Pancreas (tissue), 10 donors: ENCODE results near the gene C6orf136. TPM values are rescaled to one million over a fixed set of nuclear protein-coding genes. Genes with fewer than 3 reads are reported as not detected.

Experiments used
- ATAC-seq, 4 donors: fragments of 200-7000 bp; cut with Tn5 transposase; one replicate each; pipeline versions ENCODE4 v1.8.0 to v1.9.1; 2020; ENCODE audit warnings: mild to moderate bottlenecking in 4 of 4, moderate library complexity in 4 of 4
- DNase-seq, 6 donors: peaks; one replicate each; pipeline ENCODE4 v3.0.0-alpha.2; 2020
- FAIRE-seq: peaks from 2 replicates; lab custom pipeline; 2012; peaks lifted over from hg19 to GRCh38; lab: Jason Lieb, UNC
- H3K27ac ChIP-seq, 4 donors: fragments of 200-600 bp; sonication (generic); 1 replicate in 3 of 4; 2 replicates in 1 of 4; pipeline versions ENCODE4 v1.5.0 to v1.8.0; 2020
- H3K27me3 ChIP-seq, 4 donors: fragments of 200-600 bp; one replicate each; pipeline ENCODE4 v1.8.0; 2021
- H3K36me3 ChIP-seq, 3 donors: fragments of 200-600 bp; sonication (generic) in 1 of 3; one replicate each; pipeline versions ENCODE4 v1.5.0 to v1.8.0; 2020 to 2021
- H3K4me1 ChIP-seq, 3 donors: fragments of 200-600 bp; one replicate each; pipeline ENCODE4 v1.8.0; 2021
- H3K4me3 ChIP-seq, 4 donors: fragments of 200-600 bp; sonication (generic) in 2 of 4; one replicate each; pipeline versions ENCODE4 v1.5.0 to v1.8.0; 2020 to 2021
- H3K9me3 ChIP-seq, 4 donors: fragments of 200-600 bp; one replicate each; pipeline ENCODE4 v1.8.0; 2021
- WGBS, 2 donors: extraction: QIAGEN DNeasy Blood & Tissue Kit; methylation state at CpG; one replicate each; pipeline ENCODE4 v1.1.7; 2013; 5-methylcytosine and 5-hydroxymethylcytosine counted together
- intact Hi-C, 3 donors: fragments of 100-400 bp; cut with DNase I; formaldehyde crosslinking; loops; one replicate each; pipeline versions ENCODE4 v1.11.1 to v1.14.2; 2022
- polyA plus RNA-seq, 2 donors: library from polyadenylated mRNA; stranded (reverse); fragments of 200-250 nt; gene quantifications; one replicate each; pipeline ENCODE4 v1.2.3, GENCODE V29; 2013
- total RNA-seq, 6 donors: library from RNA; stranded (reverse); fragmentation: NEBNext Ultra II Directional in 4 of 6; extraction: Animal tissue kit (Norgen Biotek cat#: 25700) in 4 of 6; gene quantifications; one replicate each; pipeline versions ENCODE4 v1.2.1 to v1.2.4, GENCODE V29; 2021 to 2023
- TF ChIP-seq, protein P1 (sequence below), 4 donors: fragments of 200-600 bp; sonication (generic) in 3 of 4; IDR thresholded peaks; one replicate each; pipeline versions ENCODE4 v1.5.0 to v1.8.0; 2021; ENCODE audit warnings: antibody characterized with exemption in 4 of 4
- donor health status: healthy with polysubstance abuse.
- donor health status: DM: no; HTN: no; CAD: no; lungs with moderate emphysema.
- donor health status: DM: no; HTN: no; CAD: no.
- donor health status: control.
- donor health status: control.
- donor health status: Bipolar disorder and iron deficiency.
- donor health status: DM: yes; HTN: yes; CAD: no.
- donor health status: DM: no; HTN: no; CAD: no.
- donor health status: DM: no; HTN: no; CAD: no.
- donor health status: DM: yes; HTN: yes; CAD: no.

Gene C6orf136
- total and polyA plus RNA-seq, 8 donors: 7.9 to 57.1 (median 11.7) TPM

DNA sequence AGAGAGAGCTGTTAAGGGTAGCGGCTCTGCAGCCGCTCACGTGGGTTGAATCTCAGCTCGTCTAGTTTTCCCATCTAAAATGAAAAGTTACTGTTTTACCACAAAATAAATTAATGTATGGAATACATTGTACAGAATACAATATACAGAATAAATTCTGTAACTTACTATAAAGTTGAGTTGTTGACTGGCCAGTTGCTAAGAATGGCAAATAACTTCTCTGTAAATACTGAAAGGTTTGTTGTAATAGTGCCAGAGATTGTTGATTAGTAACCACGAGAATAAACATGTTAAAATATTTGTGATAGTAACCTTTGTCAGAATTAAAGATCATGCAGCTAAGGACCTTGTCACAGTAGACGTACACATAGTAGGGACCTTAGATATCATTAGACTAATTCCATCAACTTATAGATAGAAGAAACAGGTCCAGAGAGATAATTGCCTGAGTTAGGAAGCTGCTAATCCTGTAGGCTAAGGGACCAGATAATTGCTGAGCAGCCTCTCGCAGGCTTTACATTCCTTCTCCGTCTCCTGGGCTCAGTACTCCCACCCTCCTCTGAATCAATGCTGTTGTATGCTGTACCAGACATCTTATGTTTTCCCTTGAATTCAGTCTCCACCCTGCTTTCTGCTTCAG is 44.4 kb downstream of the C6orf136 start:
- TF ChIP-seq, protein P1, sequence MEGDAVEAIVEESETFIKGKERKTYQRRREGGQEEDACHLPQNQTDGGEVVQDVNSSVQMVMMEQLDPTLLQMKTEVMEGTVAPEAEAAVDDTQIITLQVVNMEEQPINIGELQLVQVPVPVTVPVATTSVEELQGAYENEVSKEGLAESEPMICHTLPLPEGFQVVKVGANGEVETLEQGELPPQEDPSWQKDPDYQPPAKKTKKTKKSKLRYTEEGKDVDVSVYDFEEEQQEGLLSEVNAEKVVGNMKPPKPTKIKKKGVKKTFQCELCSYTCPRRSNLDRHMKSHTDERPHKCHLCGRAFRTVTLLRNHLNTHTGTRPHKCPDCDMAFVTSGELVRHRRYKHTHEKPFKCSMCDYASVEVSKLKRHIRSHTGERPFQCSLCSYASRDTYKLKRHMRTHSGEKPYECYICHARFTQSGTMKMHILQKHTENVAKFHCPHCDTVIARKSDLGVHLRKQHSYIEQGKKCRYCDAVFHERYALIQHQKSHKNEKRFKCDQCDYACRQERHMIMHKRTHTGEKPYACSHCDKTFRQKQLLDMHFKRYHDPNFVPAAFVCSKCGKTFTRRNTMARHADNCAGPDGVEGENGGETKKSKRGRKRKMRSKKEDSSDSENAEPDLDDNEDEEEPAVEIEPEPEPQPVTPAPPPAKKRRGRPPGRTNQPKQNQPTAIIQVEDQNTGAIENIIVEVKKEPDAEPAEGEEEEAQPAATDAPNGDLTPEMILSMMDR (IDR thresholded peaks at IDR 0.05): no peak
- DNase-seq: no peak
- 5 to 7% methylated on average over 8 of the region's 8 CpGs for WGBS, 2 donors
- H3K27me3 ChIP-seq: no peaks in the 10 kb centered on the region
- no peaks in the 10 kb centered on the region for H3K9me3 ChIP-seq
- H3K4me1 ChIP-seq: peaks cover 6 to 20% (median 7%) of the 10 kb centered on the region in 3 donors
- ATAC-seq: no peak
- no peaks in the 10 kb centered on the region for H3K36me3 ChIP-seq
- H3K27ac ChIP-seq: peak overlapping the region; percentile 41 to 73 (median 66)
- FAIRE-seq: no peak
- intact Hi-C loops: no loop called here
- H3K4me3 ChIP-seq: peak overlapping the region; percentile 32 to 51 (median 50)

DNA sequence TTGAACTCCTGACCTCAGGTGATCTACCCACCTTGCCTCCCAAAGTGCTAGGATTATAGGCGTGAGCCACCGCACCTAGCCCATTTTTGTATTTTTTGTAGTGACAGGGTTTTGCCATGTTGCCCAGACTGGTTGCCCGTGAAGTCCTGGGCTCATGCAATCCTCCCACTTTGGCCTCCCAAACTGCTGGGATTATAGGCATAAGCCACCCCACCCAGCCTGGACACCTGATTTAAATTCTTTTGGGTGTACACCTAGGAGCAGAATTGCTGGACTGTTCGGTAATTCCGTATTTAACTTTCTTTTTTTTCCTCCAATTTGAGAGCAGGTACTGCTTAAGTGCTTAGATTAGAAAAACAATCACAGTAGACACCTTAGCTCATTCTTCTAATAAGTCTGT is 49.5 kb downstream of the C6orf136 start:
- no peak for FAIRE-seq

DNA sequence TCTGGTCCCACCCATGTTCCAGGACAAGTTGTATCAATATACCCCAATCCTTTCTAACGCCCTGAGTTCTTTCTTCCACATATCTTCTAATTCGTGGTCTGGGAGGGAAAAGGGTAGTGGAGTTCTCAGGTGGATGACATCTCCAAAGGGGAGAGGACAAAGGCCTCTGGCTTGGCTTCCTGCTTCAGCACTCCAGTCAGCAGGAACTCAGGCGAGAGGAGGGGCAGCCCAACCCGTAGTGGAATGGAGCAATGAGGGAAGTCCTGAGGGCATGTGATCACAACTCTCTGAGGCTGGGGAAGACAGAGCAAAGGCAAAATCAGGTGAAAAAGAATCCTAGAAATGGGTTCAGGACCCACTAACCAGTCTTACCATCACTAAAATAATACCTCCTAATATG is 53.4 kb downstream of the C6orf136 start:
- TF ChIP-seq, protein P1 (IDR thresholded peaks at IDR 0.05): no peak
- WGBS, 2 donors: 70 to 73% methylated on average over 4 of the region's 4 CpGs
- Histone ChIP-seq H3K36me3 (no peaks in the 10 kb centered on the region), H3K27me3 (no peaks in the 10 kb centered on the region), H3K9me3 (no peaks in the 10 kb centered on the region), H3K4me3 (no peak overlapping the region), H3K27ac (no peak overlapping the region), H3K4me1 (no peaks in the 10 kb centered on the region)
- FAIRE-seq (no peak), DNase-seq (peak in 2 of 6 donors; percentile 10 to 13), ATAC-seq (peak in 2 of 4 donors; percentile 60 to 71)
- intact Hi-C loops: no loop called here

More for the DNA sequence above, 49.5 kb downstream of the C6orf136 start:
- H3K9me3 ChIP-seq: no peaks in the 10 kb centered on the region
- H3K27me3 ChIP-seq: no peaks in the 10 kb centered on the region
- intact Hi-C loops: no loop called here
- no peak overlapping the region for H3K4me3 ChIP-seq
- H3K4me1 ChIP-seq: peaks cover 0 to 7% (median 1%) of the 10 kb centered on the region in 3 donors
- peak overlapping the region in 1 of 4 donors; percentile 29 for H3K27ac ChIP-seq
- no peak for ATAC-seq
- H3K36me3 ChIP-seq: no peaks in the 10 kb centered on the region
- 93 to 94% methylated on average over 5 of the region's 5 CpGs for WGBS, 2 donors
- TF ChIP-seq, protein P1 (IDR thresholded peaks at IDR 0.05): no peak
- DNase-seq: peak in 1 of 6 donors; percentile 4

Other genes starting within 250 kb of the C6orf136 start
- gene HLA-E, start 157.6 kb upstream of the C6orf136 start, total RNA-seq: 100 to 1,000 TPM in 2 of 6 donors, 10 to 100 TPM in 4; 65.7 to 158 (median 81.1) TPM
- gene HLA-E, start 157.6 kb upstream of the C6orf136 start, polyA plus RNA-seq: 100 to 1,000 TPM in 1 of 2 donors, 10 to 100 TPM in 1; 85.3 to 131 TPM
- 10 to 100 TPM; 32.3 to 51.0 (median 38.1) TPM for gene GNL1, start 90.6 kb upstream of the C6orf136 start, total RNA-seq
- gene GNL1, start 90.6 kb upstream of the C6orf136 start, polyA plus RNA-seq: 10 to 100 TPM; 47.8 to 86.6 TPM
- 1 to 10 TPM; 2.2 to 4.7 (median 3.1) TPM for gene PRR3, start 89.8 kb upstream of the C6orf136 start, total RNA-seq
- gene PRR3, start 89.8 kb upstream of the C6orf136 start, polyA plus RNA-seq: 1 to 10 TPM; 6.5 to 8.7 TPM
- gene ABCF1, start 75.7 kb upstream of the C6orf136 start, total RNA-seq: 10 to 100 TPM; 17.4 to 30.7 (median 24.9) TPM
- 10 to 100 TPM; 21.6 to 24.9 TPM for gene ABCF1, start 75.7 kb upstream of the C6orf136 start, polyA plus RNA-seq
- gene PPP1R10, start 29.9 kb upstream of the C6orf136 start, total RNA-seq: 10 to 100 TPM; 34.8 to 57.9 (median 43.0) TPM
- gene PPP1R10, start 29.9 kb upstream of the C6orf136 start, polyA plus RNA-seq: 10 to 100 TPM; 25.1 to 34.3 TPM
- 10 to 100 TPM; 24.5 to 39.5 (median 29.1) TPM for gene MRPS18B, start 29.3 kb upstream of the C6orf136 start, total RNA-seq
- 10 to 100 TPM; 22.9 to 41.1 TPM for gene MRPS18B, start 29.3 kb upstream of the C6orf136 start, polyA plus RNA-seq
- gene ATAT1, start 20.3 kb upstream of the C6orf136 start, total RNA-seq: 1 to 10 TPM; 2.1 to 6.8 (median 2.9) TPM
- 1 to 10 TPM; 6.8 to 9.1 TPM for gene ATAT1, start 20.3 kb upstream of the C6orf136 start, polyA plus RNA-seq
- 10 to 100 TPM; 10.9 to 16.2 (median 13.0) TPM for gene DHX16, start 25.9 kb downstream of the C6orf136 start, total RNA-seq
- 10 to 100 TPM; 41.1 to 44.4 TPM for gene DHX16, start 25.9 kb downstream of the C6orf136 start, polyA plus RNA-seq
- 10 to 100 TPM in 2 of 6 donors, 1 to 10 TPM in 4; 5.3 to 27.2 (median 7.8) TPM for gene PPP1R18, start 39.5 kb downstream of the C6orf136 start, total RNA-seq
- 10 to 100 TPM; 25.8 to 27.1 TPM for gene PPP1R18, start 39.5 kb downstream of the C6orf136 start, polyA plus RNA-seq
- gene NRM, start 43.9 kb downstream of the C6orf136 start, total RNA-seq: 1 to 10 TPM; 3.3 to 7.9 (median 4.6) TPM
- gene NRM, start 43.9 kb downstream of the C6orf136 start, polyA plus RNA-seq: 10 to 100 TPM; 18.2 to 23.6 TPM
- 10 to 100 TPM; 12.3 to 18.7 (median 13.5) TPM for gene MDC1, start 70.1 kb downstream of the C6orf136 start, total RNA-seq
- 10 to 100 TPM; 18.9 to 28.0 TPM for gene MDC1, start 70.1 kb downstream of the C6orf136 start, polyA plus RNA-seq
- gene TUBB, start 73.2 kb downstream of the C6orf136 start, total RNA-seq: 100 to 1,000 TPM in 4 of 6 donors, 10 to 100 TPM in 2; 66.1 to 171 (median 116) TPM
- 100 to 1,000 TPM in 1 of 2 donors, 10 to 100 TPM in 1; 67.9 to 111 TPM for gene TUBB, start 73.2 kb downstream of the C6orf136 start, polyA plus RNA-seq
- 10 to 100 TPM; 45.7 to 92.2 (median 51.3) TPM for gene FLOT1, start 95.6 kb downstream of the C6orf136 start, total RNA-seq
- gene FLOT1, start 95.6 kb downstream of the C6orf136 start, polyA plus RNA-seq: 100 to 1,000 TPM; 123 to 151 TPM
- 10 to 100 TPM; 23.0 to 87.5 (median 41.3) TPM for gene IER3, start 97.4 kb downstream of the C6orf136 start, total RNA-seq
- gene IER3, start 97.4 kb downstream of the C6orf136 start, polyA plus RNA-seq: 100 to 1,000 TPM in 1 of 2 donors, 10 to 100 TPM in 1; 99.4 to 174 TPM
- gene DDR1, start 237.4 kb downstream of the C6orf136 start, total RNA-seq: 100 to 1,000 TPM in 4 of 6 donors, 10 to 100 TPM in 2; 92.7 to 160 (median 118) TPM
- 100 to 1,000 TPM; 103 to 149 TPM for gene DDR1, start 237.4 kb downstream of the C6orf136 start, polyA plus RNA-seq